ENCODE results near the gene NETO2. TPM values are rescaled to one million over a fixed set of nuclear protein-coding genes. Genes with fewer than 3 reads are reported as not detected.

The NETO2 gene
- total RNA-seq, 1 experiment from 2014 or later = 10.3 TPM

DNA sequence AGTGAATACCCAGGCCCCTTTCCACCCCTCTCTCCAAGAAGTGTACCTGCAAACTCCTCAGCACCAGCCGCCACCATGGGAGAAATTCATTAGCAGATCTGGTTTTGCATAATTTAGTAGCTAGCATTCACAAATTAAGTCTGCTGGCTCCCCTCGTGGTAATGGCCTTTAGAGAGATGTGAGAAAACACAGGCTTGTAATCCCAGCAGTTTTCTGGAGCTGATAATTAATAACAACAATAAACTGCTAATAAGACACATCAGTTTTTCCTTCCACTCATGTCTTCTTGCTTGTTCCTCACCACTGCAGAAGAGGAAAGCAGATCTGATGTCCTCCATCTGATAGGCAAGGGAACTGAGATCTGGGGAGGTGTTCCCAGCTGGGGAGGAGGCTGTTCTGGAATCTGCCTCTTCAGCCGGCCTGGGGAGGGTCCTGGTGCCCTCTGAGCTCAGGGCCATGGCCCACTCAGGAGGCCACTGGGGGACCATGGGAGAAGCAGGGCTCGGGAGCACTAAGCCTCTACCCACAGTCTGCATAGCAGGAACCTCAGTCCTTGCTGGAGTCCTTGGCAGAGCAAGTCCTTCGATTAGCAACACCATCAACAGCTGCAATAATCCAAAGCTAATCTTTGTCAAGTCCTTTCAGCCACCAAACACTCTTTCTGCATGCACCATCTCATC, 96.1 kb downstream of the NETO2 start:
- no peak overlapping the region for H3K27ac ChIP-seq (ENCODE audit: low read depth, low read length)
- ATAC-seq = no peak
- H3K4me2 ChIP-seq (ENCODE audit: low read length) = no peak overlapping the region
- no peak overlapping the region for H3K4me3 ChIP-seq (replicated peaks in 1 of 2; ENCODE audit: low read depth in 1 of 2, low read length in 2 of 2)
- TF ChIP-seq EGR1 (IDR thresholded peaks at IDR 0.05; ENCODE audit: low read depth) = no peak
- TF ChIP-seq, protein P1, sequence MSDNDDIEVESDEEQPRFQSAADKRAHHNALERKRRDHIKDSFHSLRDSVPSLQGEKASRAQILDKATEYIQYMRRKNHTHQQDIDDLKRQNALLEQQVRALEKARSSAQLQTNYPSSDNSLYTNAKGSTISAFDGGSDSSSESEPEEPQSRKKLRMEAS (IDR thresholded peaks at IDR 0.05) = no peak
- no peak for TF ChIP-seq SIN3A (IDR thresholded peaks at IDR 0.05; ENCODE audit: low read depth)
- TF ChIP-seq, protein P2, sequence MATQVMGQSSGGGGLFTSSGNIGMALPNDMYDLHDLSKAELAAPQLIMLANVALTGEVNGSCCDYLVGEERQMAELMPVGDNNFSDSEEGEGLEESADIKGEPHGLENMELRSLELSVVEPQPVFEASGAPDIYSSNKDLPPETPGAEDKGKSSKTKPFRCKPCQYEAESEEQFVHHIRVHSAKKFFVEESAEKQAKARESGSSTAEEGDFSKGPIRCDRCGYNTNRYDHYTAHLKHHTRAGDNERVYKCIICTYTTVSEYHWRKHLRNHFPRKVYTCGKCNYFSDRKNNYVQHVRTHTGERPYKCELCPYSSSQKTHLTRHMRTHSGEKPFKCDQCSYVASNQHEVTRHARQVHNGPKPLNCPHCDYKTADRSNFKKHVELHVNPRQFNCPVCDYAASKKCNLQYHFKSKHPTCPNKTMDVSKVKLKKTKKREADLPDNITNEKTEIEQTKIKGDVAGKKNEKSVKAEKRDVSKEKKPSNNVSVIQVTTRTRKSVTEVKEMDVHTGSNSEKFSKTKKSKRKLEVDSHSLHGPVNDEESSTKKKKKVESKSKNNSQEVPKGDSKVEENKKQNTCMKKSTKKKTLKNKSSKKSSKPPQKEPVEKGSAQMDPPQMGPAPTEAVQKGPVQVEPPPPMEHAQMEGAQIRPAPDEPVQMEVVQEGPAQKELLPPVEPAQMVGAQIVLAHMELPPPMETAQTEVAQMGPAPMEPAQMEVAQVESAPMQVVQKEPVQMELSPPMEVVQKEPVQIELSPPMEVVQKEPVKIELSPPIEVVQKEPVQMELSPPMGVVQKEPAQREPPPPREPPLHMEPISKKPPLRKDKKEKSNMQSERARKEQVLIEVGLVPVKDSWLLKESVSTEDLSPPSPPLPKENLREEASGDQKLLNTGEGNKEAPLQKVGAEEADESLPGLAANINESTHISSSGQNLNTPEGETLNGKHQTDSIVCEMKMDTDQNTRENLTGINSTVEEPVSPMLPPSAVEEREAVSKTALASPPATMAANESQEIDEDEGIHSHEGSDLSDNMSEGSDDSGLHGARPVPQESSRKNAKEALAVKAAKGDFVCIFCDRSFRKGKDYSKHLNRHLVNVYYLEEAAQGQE (IDR thresholded peaks at IDR 0.05; ENCODE audit: low read depth) = no peak
- no peak for TF ChIP-seq ZNF274 (IDR thresholded peaks at IDR 0.05; ENCODE audit: low read depth, low read length)
- H3K9ac ChIP-seq (ENCODE audit: low read length) = no peak overlapping the region
- no peaks in the 10 kb centered on the region for H3K9me2 ChIP-seq (ENCODE audit: insufficient read depth)
- ChIA-PET RAD21 (ENCODE audit: low non-redundant PET in 1 of 2, low total read pairs in 2 of 2, uncharacterized antibody in 2 of 2, unreplicated experiment in 2 of 2) (no interaction called here), CTCF (interaction anchor here (0.6 to 1.7 kb wide), 2 partner anchors 10 to 100 kb away, joined by 3 to 7 read pairs; no protein-coding TSS in a partner anchor), POLR2A (no interaction called here)
- DNase-seq (ENCODE audit: low read depth, low spot score) = no peak
- intact Hi-C loops (cut with micrococcal nuclease) = no loop called here
- no peaks in the 10 kb centered on the region for H3K9me3 ChIP-seq (ENCODE audit: control insufficient read depth in 1 of 2, insufficient read depth in 1 of 2, low read depth in 1 of 2, low read length in 2 of 2)
- no TSS peak for BruUV-seq (replicated peaks)
- no peak overlapping the region for H2AFZ ChIP-seq (ENCODE audit: low read depth, low read length, poor library complexity, severe bottlenecking)
- H3K4me1 ChIP-seq (ENCODE audit: control insufficient read depth in 1 of 2, insufficient read depth in 2 of 2, low read length in 2 of 2) = no peaks in the 10 kb centered on the region
- no peaks in the 10 kb centered on the region for H4K20me1 ChIP-seq (ENCODE audit: insufficient read depth)
- no peaks in the 10 kb centered on the region for H3K27me3 ChIP-seq (ENCODE audit: insufficient read depth, low read length)
- no peaks in the 10 kb centered on the region for H3K79me2 ChIP-seq (ENCODE audit: insufficient read depth, low read length)
- H3K36me3 ChIP-seq (ENCODE audit: control insufficient read depth in 1 of 2, insufficient read depth in 2 of 2, low read length in 2 of 2) = no peaks in the 10 kb centered on the region

All from HCT116 (cell line).